Vagina (tissue), 2 donors: ENCODE results near the gene FBLIM1. TPM values are rescaled to one million over a fixed set of nuclear protein-coding genes. Genes with fewer than 3 reads are reported as not detected.

ENCODE experiments used
- DNase-seq, 2 donors: peaks; one replicate each; pipeline ENCODE4 v3.0.0-alpha.2; 2017; ENCODE audit errors: extremely low spot score in 2 of 2
- H3K27ac ChIP-seq: fragments of 200-600 bp; sonication (generic); one replicate; pipeline ENCODE4 v1.5.1; 2019
- H3K27me3 ChIP-seq: fragments of 200-600 bp; sonication (generic); one replicate; pipeline ENCODE4 v1.5.1; 2019
- H3K36me3 ChIP-seq, 2 donors: fragments of 200-600 bp; sonication (generic); one replicate each; pipeline ENCODE4 v1.5.1; 2017 to 2019
- H3K4me1 ChIP-seq: fragments of 200-600 bp; sonication (generic); one replicate; pipeline ENCODE4 v1.5.1; 2019
- H3K4me3 ChIP-seq, 2 donors: fragments of 200-600 bp; sonication (generic); 1 replicate in 1 of 2; 2 replicates in 1 of 2; pipeline ENCODE4 v1.5.1; 2016 to 2019
- H3K9me3 ChIP-seq: fragments of 200-600 bp; sonication (generic); one replicate; pipeline ENCODE4 v1.5.1; 2019
- POLR2A ChIP-seq, 2 donors: fragments of 450-650 bp; IDR thresholded peaks; one replicate each; pipeline ENCODE4 v1.6.1; 2017; ENCODE audit warnings: antibody characterized with exemption in 2 of 2, mild to moderate bottlenecking in 2 of 2, moderate library complexity in 2 of 2
- POLR2AphosphoS5 ChIP-seq, 2 donors: sonication (generic); formaldehyde crosslinking; IDR thresholded peaks; one replicate each; pipeline ENCODE4 v1.9.0; 2017; ENCODE audit warnings: antibody characterized with exemption in 2 of 2, mild to moderate bottlenecking in 2 of 2, low read depth in 1 of 2; ENCODE audit not compliant: insufficient read depth in 1 of 2
- intact Hi-C: fragments of 100-400 bp; cut with DNase I; formaldehyde crosslinking; loops from one replicate; pipeline ENCODE4 v1.15.1; 2023
- total RNA-seq: library from RNA; depleted of rRNA; stranded (reverse); fragments of >200 nt; gene quantifications from one replicate; pipeline ENCODE4 v1.2.3, GENCODE V29; 2016
- TF ChIP-seq, protein P1 (sequence below), 3 experiments: fragments of 450-650 bp in 2 of 3; fragments of 200-600 bp in 1 of 3; sonication (generic) in 1 of 3; IDR thresholded peaks; one replicate each; pipeline ENCODE4 v1.5.1; 2017 to 2019; ENCODE audit warnings: antibody characterized with exemption in 3 of 3, mild to moderate bottlenecking in 2 of 3, moderate library complexity in 2 of 3

Gene FBLIM1
- total RNA-seq, 1 donor from 2014 or later: 45.2 TPM

DNA sequence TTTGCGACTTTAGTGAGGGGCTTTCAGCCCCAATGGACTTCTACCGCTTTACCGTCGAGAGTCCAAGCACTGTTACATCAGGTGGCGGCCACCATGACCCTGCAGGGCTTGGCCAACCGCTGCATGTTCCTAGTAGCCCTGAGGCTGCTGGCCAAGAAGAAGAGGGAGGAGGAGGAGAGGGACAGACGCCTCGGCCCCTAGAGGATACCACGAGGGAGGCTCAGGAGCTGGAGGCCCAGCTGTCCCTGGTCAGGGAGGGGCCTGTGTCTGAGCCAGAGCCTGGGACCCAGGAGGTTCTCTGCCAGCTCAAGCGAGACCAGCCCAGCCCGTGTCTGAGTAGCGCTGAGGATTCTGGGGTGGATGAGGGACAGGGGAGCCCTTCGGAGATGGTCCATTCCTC lies 31.2 kb upstream of the FBLIM1 start:
- no peaks in the 10 kb centered on the region for H3K4me1 ChIP-seq
- no peaks in the 10 kb centered on the region for H3K9me3 ChIP-seq
- TF ChIP-seq POLR2A (IDR thresholded peaks at IDR 0.05) (no peak), POLR2AphosphoS5 (IDR thresholded peaks at IDR 0.05; ENCODE audit: insufficient read depth in 1 of 2, low read depth in 1 of 2) (no peak)
- TF ChIP-seq, protein P1, sequence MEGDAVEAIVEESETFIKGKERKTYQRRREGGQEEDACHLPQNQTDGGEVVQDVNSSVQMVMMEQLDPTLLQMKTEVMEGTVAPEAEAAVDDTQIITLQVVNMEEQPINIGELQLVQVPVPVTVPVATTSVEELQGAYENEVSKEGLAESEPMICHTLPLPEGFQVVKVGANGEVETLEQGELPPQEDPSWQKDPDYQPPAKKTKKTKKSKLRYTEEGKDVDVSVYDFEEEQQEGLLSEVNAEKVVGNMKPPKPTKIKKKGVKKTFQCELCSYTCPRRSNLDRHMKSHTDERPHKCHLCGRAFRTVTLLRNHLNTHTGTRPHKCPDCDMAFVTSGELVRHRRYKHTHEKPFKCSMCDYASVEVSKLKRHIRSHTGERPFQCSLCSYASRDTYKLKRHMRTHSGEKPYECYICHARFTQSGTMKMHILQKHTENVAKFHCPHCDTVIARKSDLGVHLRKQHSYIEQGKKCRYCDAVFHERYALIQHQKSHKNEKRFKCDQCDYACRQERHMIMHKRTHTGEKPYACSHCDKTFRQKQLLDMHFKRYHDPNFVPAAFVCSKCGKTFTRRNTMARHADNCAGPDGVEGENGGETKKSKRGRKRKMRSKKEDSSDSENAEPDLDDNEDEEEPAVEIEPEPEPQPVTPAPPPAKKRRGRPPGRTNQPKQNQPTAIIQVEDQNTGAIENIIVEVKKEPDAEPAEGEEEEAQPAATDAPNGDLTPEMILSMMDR (IDR thresholded peaks at IDR 0.05): no peak
- H3K36me3 ChIP-seq: peaks cover 0 to 86% of the 10 kb centered on the region in 2 donors
- no peak overlapping the region for H3K27ac ChIP-seq
- intact Hi-C loops: no loop called here
- no peak for DNase-seq
- no peak overlapping the region for H3K4me3 ChIP-seq
- H3K27me3 ChIP-seq: no peaks in the 10 kb centered on the region

DNA sequence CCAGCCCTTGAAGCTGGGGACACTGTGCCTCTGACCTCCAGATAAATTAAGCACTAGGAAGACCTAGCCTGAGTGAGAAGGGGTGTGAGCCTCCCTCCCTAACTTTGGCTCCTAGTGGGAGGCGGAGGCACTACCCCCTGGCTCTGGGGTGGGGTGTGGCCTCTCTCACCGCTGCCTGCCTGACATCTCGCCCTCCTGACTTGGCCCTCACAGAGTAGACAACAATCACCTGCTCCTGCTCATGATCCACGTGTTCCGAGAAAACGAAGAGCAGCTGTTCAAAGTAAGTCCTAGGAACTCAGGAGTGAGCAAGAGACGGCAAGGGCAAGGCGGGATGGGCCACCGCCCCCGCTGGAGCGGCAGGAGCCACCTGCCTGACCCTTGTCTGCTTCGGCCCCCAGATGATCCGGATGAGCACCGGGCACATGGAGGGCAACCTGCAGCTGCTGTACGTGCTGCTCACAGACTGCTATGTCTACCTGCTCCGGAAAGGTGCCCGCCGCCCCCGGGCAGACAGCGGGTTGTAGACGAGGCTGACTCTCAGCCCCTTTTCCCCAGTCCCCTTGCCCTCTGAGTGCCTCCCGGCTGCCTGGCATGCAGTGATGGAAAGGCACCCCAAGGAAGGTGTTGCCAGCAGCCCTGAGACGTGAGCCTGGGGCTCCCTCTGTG lies 30.6 kb upstream of the FBLIM1 start:
- Histone ChIP-seq H3K27me3 (no peaks in the 10 kb centered on the region), H3K27ac (no peak overlapping the region), H3K4me3 (no peak overlapping the region), H3K4me1 (no peaks in the 10 kb centered on the region), H3K9me3 (no peaks in the 10 kb centered on the region), H3K36me3 (peaks cover 0 to 86% of the 10 kb centered on the region in 2 donors)
- TF ChIP-seq POLR2A (IDR thresholded peaks at IDR 0.05) (no peak), POLR2AphosphoS5 (IDR thresholded peaks at IDR 0.05; ENCODE audit: insufficient read depth in 1 of 2, low read depth in 1 of 2) (no peak)
- TF ChIP-seq, protein P1 (IDR thresholded peaks at IDR 0.05): no peak
- intact Hi-C loops: no loop called here
- DNase-seq: no peak

DNA sequence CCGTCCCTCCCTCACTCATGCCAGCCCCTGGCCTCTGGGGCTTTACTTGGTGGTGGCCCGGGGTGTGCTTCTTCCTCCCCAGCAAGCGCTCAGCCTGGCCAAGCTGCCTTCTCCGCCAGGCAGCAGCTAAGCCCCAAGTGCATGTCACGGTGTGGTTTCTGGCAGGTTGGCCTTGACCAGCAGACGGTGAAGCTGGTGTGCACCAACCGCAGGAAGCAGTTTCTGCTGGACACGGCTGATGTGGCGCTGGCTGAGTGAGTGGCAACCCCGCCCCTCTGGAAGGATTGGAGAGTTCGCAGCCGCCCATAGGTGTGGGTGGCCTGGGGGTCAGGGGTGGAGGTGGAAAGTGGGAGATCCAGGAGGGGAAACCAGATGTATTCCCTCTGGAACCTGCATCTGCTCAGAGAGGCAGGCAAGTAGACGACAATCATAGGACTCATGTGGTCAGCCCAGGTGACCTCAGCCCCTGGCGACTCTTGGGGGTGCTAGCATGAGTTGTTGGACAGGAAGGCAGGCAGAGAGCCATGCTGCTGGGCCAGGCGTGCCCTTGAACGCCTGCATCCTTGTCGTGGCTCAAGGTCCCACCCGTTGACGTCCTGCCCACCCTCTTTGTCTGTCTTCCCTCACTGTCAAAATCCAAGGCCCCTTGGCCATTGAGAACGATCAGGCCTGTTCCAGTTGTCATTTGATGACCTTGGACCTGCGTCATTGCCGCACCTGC lies 29.5 kb upstream of the FBLIM1 start:
- no peak for TF ChIP-seq POLR2AphosphoS5 (IDR thresholded peaks at IDR 0.05; ENCODE audit: insufficient read depth in 1 of 2, low read depth in 1 of 2)
- no peak for TF ChIP-seq POLR2A (IDR thresholded peaks at IDR 0.05)
- TF ChIP-seq, protein P1 (IDR thresholded peaks at IDR 0.05): no peak
- DNase-seq: no peak
- intact Hi-C loops: no loop called here
- no peak overlapping the region for H3K27ac ChIP-seq
- no peak overlapping the region for H3K4me3 ChIP-seq
- peaks cover 0 to 94% of the 10 kb centered on the region in 2 donors for H3K36me3 ChIP-seq
- H3K9me3 ChIP-seq: no peaks in the 10 kb centered on the region
- H3K27me3 ChIP-seq: no peaks in the 10 kb centered on the region
- no peaks in the 10 kb centered on the region for H3K4me1 ChIP-seq

DNA sequence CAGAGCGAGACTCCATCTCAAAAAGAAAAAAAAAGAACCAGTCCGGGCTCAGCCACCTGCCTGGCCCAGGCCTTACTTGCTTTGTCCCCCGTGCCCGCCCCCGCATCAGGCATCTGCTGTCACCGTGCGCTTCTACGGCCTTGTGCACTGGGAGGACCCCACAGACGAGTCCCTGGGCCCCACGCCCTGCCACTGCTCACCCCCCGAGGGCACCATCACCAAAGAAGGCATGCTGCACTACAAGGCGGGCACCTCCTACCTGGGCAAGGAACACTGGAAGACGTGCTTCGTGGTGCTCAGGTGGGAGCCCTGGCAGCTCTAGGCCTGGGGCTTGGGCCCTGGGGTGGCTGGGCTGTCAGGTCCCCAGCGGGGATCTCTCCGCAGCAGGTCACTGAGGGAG lies 28.2 kb upstream of the FBLIM1 start:
- Histone ChIP-seq H3K4me3 (no peak overlapping the region), H3K36me3 (peaks cover 0 to 90% of the 10 kb centered on the region in 2 donors), H3K4me1 (peaks cover 7% of the 10 kb centered on the region), H3K27me3 (no peaks in the 10 kb centered on the region), H3K9me3 (no peaks in the 10 kb centered on the region), H3K27ac (no peak overlapping the region)
- no peak for DNase-seq
- intact Hi-C loops: no loop called here
- TF ChIP-seq POLR2AphosphoS5 (IDR thresholded peaks at IDR 0.05; ENCODE audit: insufficient read depth in 1 of 2, low read depth in 1 of 2) (no peak), POLR2A (IDR thresholded peaks at IDR 0.05) (no peak)
- TF ChIP-seq, protein P1 (IDR thresholded peaks at IDR 0.05): no peak

DNA sequence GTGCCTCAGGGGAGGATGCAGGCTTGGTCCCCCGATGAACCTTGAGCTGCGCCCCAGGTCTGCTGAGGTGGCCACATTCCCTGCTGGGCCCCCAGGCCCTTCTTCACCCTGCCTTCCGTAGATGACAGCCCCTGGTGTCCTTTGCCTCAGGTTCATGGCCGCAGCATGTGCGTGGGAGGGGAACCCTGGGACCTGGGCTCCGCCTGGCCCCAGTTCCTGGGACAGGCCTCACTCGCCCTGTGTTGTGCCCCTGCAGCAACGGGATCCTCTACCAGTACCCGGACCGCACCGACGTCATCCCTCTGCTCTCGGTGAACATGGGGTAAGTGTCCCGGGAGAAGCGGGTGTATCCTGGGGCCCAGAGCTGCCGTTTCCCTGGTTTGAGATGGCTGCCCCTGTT lies 27.7 kb upstream of the FBLIM1 start:
- H3K27ac ChIP-seq: no peak overlapping the region
- H3K4me1 ChIP-seq: peaks cover 12% of the 10 kb centered on the region
- no peaks in the 10 kb centered on the region for H3K27me3 ChIP-seq
- TF ChIP-seq POLR2A (IDR thresholded peaks at IDR 0.05): no peak
- TF ChIP-seq, protein P1 (IDR thresholded peaks at IDR 0.05): no peak
- no peak for TF ChIP-seq POLR2AphosphoS5 (IDR thresholded peaks at IDR 0.05; ENCODE audit: insufficient read depth in 1 of 2, low read depth in 1 of 2)
- DNase-seq: no peak
- no peaks in the 10 kb centered on the region for H3K9me3 ChIP-seq
- intact Hi-C loops: no loop called here
- H3K4me3 ChIP-seq: no peak overlapping the region
- H3K36me3 ChIP-seq: peaks cover 0 to 85% of the 10 kb centered on the region in 2 donors
